Karpas-422 (cell line): ENCODE data around the gene PIN1. TPM values are rescaled to one million over a fixed set of nuclear protein-coding genes. Genes with fewer than 3 reads are reported as not detected.
A peak's percentile ranks its signal among the peaks of the same experiment; 100 is the strongest.
"Not testable (repeated sequence)": the region's sequence is repeated elsewhere in the genome, so short reads cannot be mapped to it uniquely, and the experiment has no call there.

Source experiments
- DNase-seq: peaks from one replicate; pipeline ENCODE4 v3.0.0-alpha.2; 2015
- H2AFZ ChIP-seq: fragments of 200-600 bp; sonication (generic); 2 replicates; pipeline ENCODE4 v1.6.1; 2014; ENCODE audit warnings: antibody characterized with exemption, low read length, mixed read lengths
- H3K27ac ChIP-seq: fragments of 200-600 bp; sonication (generic); 2 replicates; pipeline ENCODE4 v1.5.1; 2014; ENCODE audit warnings: mild to moderate bottlenecking, low read length, moderate library complexity
- H3K27me3 ChIP-seq: fragments of 200-600 bp; sonication (generic); 2 replicates; pipeline ENCODE4 v1.6.1; 2014; ENCODE audit warnings: low read length, mixed read lengths
- H3K36me3 ChIP-seq: fragments of 200-600 bp; sonication (generic); 2 replicates; pipeline ENCODE4 v1.6.1; 2014; ENCODE audit warnings: low read length, mixed read lengths; ENCODE audit not compliant: insufficient read depth
- H3K4me1 ChIP-seq: fragments of 200-600 bp; sonication (generic); 2 replicates; pipeline ENCODE4 v1.6.1; 2014; ENCODE audit warnings: mild to moderate bottlenecking, low read length, mixed read lengths
- H3K4me2 ChIP-seq: fragments of 200-600 bp; sonication (generic); 2 replicates; pipeline ENCODE4 v1.6.1; 2014; ENCODE audit warnings: low read length, low read depth, mild to moderate bottlenecking; ENCODE audit not compliant: poor library complexity, severe bottlenecking
- H3K4me3 ChIP-seq: fragments of 200-600 bp; sonication (generic); 2 replicates; pipeline ENCODE4 v1.5.1; 2014; ENCODE audit warnings: mild to moderate bottlenecking, antibody characterized with exemption, low read length, mixed read lengths
- H3K79me2 ChIP-seq: fragments of 200-600 bp; sonication (generic); 2 replicates; pipeline ENCODE4 v1.6.1; 2014; ENCODE audit warnings: mild to moderate bottlenecking, low read length, mixed read lengths
- H3K9ac ChIP-seq: fragments of 200-600 bp; sonication (generic); 2 replicates; pipeline ENCODE4 v1.6.0; 2014; ENCODE audit warnings: low read length
- H3K9me2 ChIP-seq: fragments of 200-600 bp; sonication (generic), shearing (Covaris generic); replicated peaks from 2 replicates; pipeline ENCODE4 v1.6.0; 2014; ENCODE audit warnings: mild to moderate bottlenecking, low read length, moderate library complexity; ENCODE audit not compliant: insufficient read depth
- H3K9me3 ChIP-seq: fragments of 300-700, 200-600 bp; sonication (generic); 2 replicates; pipeline ENCODE4 v1.6.1; 2014; ENCODE audit warnings: low read length, mixed read lengths
- H4K20me1 ChIP-seq: fragments of 200-600 bp; sonication (generic); 2 replicates; pipeline ENCODE4 v1.6.1; 2014; ENCODE audit warnings: mild to moderate bottlenecking, antibody characterized with exemption, low read length, low read depth; ENCODE audit not compliant: insufficient read depth
- total RNA-seq: library from RNA; depleted of rRNA; stranded (reverse); fragments of >200 nt; shearing (Covaris generic); gene quantifications from 2 replicates; pipeline ENCODE4 v1.2.3, GENCODE V29; 2014; ENCODE audit warnings: low replicate concordance

The PIN1 gene
- total RNA-seq, 1 experiment from 2014 or later: 56.9 TPM

- Histone ChIP-seq H3K4me2 (no peak overlapping the region), H3K4me3 (no peak overlapping the region), H3K9me2 (no peaks in the 10 kb centered on the region), H3K36me3 (peaks cover 27% of the 10 kb centered on the region), H3K4me1 (no peaks in the 10 kb centered on the region), H3K79me2 (peaks cover 16% of the 10 kb centered on the region), H3K27me3 (no peaks in the 10 kb centered on the region), H4K20me1 (peaks cover 6% of the 10 kb centered on the region; the same call in 1 of the 2 replicates), H3K27ac (no peak overlapping the region), H2AFZ (no peak overlapping the region), H3K9me3 (no peaks in the 10 kb centered on the region), H3K9ac (no peak overlapping the region)
- DNase-seq: no peak
Observed at GRCh38 chr19:9842834-9843625, 7.9 kb downstream of the PIN1 start.

- H3K27ac ChIP-seq, H3K27me3 ChIP-seq, H2AFZ ChIP-seq, DNase-seq, H3K4me3 ChIP-seq, H4K20me1 ChIP-seq, H3K9ac ChIP-seq, H3K9me2 ChIP-seq, H3K4me1 ChIP-seq, H3K4me2 ChIP-seq, H3K9me3 ChIP-seq, H3K79me2 ChIP-seq: not testable (repeated sequence)
- peaks cover 26% of the 10 kb centered on the region for H3K36me3 ChIP-seq
Observed at GRCh38 chr19:9843626-9844273, 8.6 kb downstream of the PIN1 start.

- Histone ChIP-seq H3K4me3 (no peak overlapping the region), H3K36me3 (peaks cover 12% of the 10 kb centered on the region), H2AFZ (no peak overlapping the region), H4K20me1 (peaks cover 10% of the 10 kb centered on the region; the same call in 1 of the 2 replicates), H3K27me3 (no peaks in the 10 kb centered on the region), H3K9ac (no peak overlapping the region), H3K79me2 (no peaks in the 10 kb centered on the region), H3K9me3 (no peaks in the 10 kb centered on the region), H3K4me2 (no peak overlapping the region), H3K9me2 (no peaks in the 10 kb centered on the region), H3K27ac (no peak overlapping the region), H3K4me1 (no peaks in the 10 kb centered on the region)
- peak; percentile 67 for DNase-seq
Observed at GRCh38 chr19:9847087-9847671, 12.1 kb downstream of the PIN1 start.

GRCh38 chr19:9848060-9848459, 12.9 kb downstream of the PIN1 start:
- H3K4me1 ChIP-seq: no peaks in the 10 kb centered on the region
- no peak overlapping the region for H2AFZ ChIP-seq
- no peaks in the 10 kb centered on the region for H3K9me2 ChIP-seq
- no peak overlapping the region for H3K4me3 ChIP-seq
- H4K20me1 ChIP-seq: peaks cover 10% of the 10 kb centered on the region; the same call in 1 of the 2 replicates
- H3K36me3 ChIP-seq: peaks cover 5% of the 10 kb centered on the region; the same call in 1 of the 2 replicates
- H3K4me2 ChIP-seq: no peak overlapping the region
- H3K79me2 ChIP-seq: no peaks in the 10 kb centered on the region
- H3K27me3 ChIP-seq: no peaks in the 10 kb centered on the region
- H3K9ac ChIP-seq: no peak overlapping the region
- H3K27ac ChIP-seq: no peak overlapping the region
- no peak for DNase-seq
- H3K9me3 ChIP-seq: no peaks in the 10 kb centered on the region

GRCh38 chr19:9848762-9849161, 13.6 kb downstream of the PIN1 start:
- H3K4me3 ChIP-seq: no peak overlapping the region
- H3K4me2 ChIP-seq: no peak overlapping the region
- H4K20me1 ChIP-seq: peaks cover 10% of the 10 kb centered on the region; the same call in 1 of the 2 replicates
- no peaks in the 10 kb centered on the region; the same call in 1 of the 2 replicates for H3K36me3 ChIP-seq
- no peak overlapping the region for H2AFZ ChIP-seq
- H3K9me3 ChIP-seq: no peaks in the 10 kb centered on the region
- H3K27me3 ChIP-seq: no peaks in the 10 kb centered on the region
- no peaks in the 10 kb centered on the region for H3K9me2 ChIP-seq
- no peaks in the 10 kb centered on the region for H3K79me2 ChIP-seq
- H3K27ac ChIP-seq: no peak overlapping the region
- H3K4me1 ChIP-seq: no peaks in the 10 kb centered on the region
- H3K9ac ChIP-seq: no peak overlapping the region
- no peak for DNase-seq

GRCh38 chr19:9849791-9850190, 14.7 kb downstream of the PIN1 start:
- Histone ChIP-seq H4K20me1 (peaks cover 10% of the 10 kb centered on the region; the same call in 1 of the 2 replicates), H3K27ac (no peak overlapping the region), H2AFZ (no peak overlapping the region), H3K9ac (no peak overlapping the region), H3K4me1 (no peaks in the 10 kb centered on the region), H3K4me3 (no peak overlapping the region), H3K9me2 (no peaks in the 10 kb centered on the region), H3K27me3 (no peaks in the 10 kb centered on the region), H3K4me2 (no peak overlapping the region), H3K79me2 (no peaks in the 10 kb centered on the region), H3K9me3 (no peaks in the 10 kb centered on the region), H3K36me3 (no peaks in the 10 kb centered on the region)
- DNase-seq: no peak

GRCh38 chr19:9850235-9850959, 15.3 kb downstream of the PIN1 start:
- no peak overlapping the region for H2AFZ ChIP-seq
- H3K79me2 ChIP-seq: no peaks in the 10 kb centered on the region
- H3K4me2 ChIP-seq: no peak overlapping the region
- H3K27ac ChIP-seq: no peak overlapping the region
- H3K27me3 ChIP-seq: no peaks in the 10 kb centered on the region
- no peaks in the 10 kb centered on the region for H3K4me1 ChIP-seq
- no peak overlapping the region for H3K9ac ChIP-seq
- no peaks in the 10 kb centered on the region for H3K36me3 ChIP-seq
- no peaks in the 10 kb centered on the region for H3K9me3 ChIP-seq
- peaks cover 10% of the 10 kb centered on the region; the same call in 1 of the 2 replicates for H4K20me1 ChIP-seq
- no peak for DNase-seq
- no peak overlapping the region for H3K4me3 ChIP-seq
- H3K9me2 ChIP-seq: no peaks in the 10 kb centered on the region
